ENCODE measurements around the gene GSN. TPM values are rescaled to one million over a fixed set of nuclear protein-coding genes. Genes with fewer than 3 reads are reported as not detected.
A peak's percentile ranks its signal among the peaks of the same experiment; 100 is the strongest.

GSN gene
- total and polyA plus RNA-seq, 2 of the 8 experiments (the other 6 are each of a cell fraction or from before 2014, with no cell fraction given) = 52.3 to 94.5 TPM

- H2BK12ac ChIP-seq (ENCODE audit: low read depth, low read length) = no peak overlapping the region; the same call in 1 of the 2 replicates
- H3K56ac ChIP-seq (replicated peaks; ENCODE audit: insufficient read length, low read depth, low read length) = no peak overlapping the region
- no peak overlapping the region for H2BK15ac ChIP-seq (ENCODE audit: low read length)
- H2AK5ac ChIP-seq (ENCODE audit: low read depth, low read length) = no peak overlapping the region
- H2BK20ac ChIP-seq (ENCODE audit: low read length) = no peak overlapping the region
- H3K4me1 ChIP-seq (replicated peaks in 1 of 4; ENCODE audit: control insufficient read depth in 3 of 4, insufficient read depth in 4 of 4, low read length in 3 of 4) = peaks cover 5 to 19% (median 12%) of the 10 kb centered on the region in 4 experiments
- no peak overlapping the region for H3K23ac ChIP-seq (ENCODE audit: insufficient read length)
- POLR2A ChIA-PET (ENCODE audit: partially characterized antibody) = interaction anchor here (0.7 to 1.3 kb wide), 3 partner anchors 12 to 72 kb away, joined by 3 to 7 read pairs (median 4); no protein-coding TSS in a partner anchor
- WGBS, 2 experiments (ENCODE audit: extremely low coverage in 1 of 2, insufficient coverage in 1 of 2, insufficient read length in 1 of 2, insufficient replicate concordance in 2 of 2, low coverage in 1 of 2, low lambda C conversion rate in 2 of 2, missing lambda C conversion rate in 1 of 2) = 23% methylated on average over 13 of the region's 13 CpGs; no CpG with 5 or more reads in 1 of the 2 experiments
- no peak overlapping the region for H3K14ac ChIP-seq (ENCODE audit: insufficient read length)
- H3K4me2 ChIP-seq (ENCODE audit: insufficient read depth in 1 of 2, low read depth in 2 of 2, low read length in 2 of 2) = peak overlapping the region; percentile 55 to 87
- H3K9me3 ChIP-seq (ENCODE audit: insufficient read depth in 2 of 2, low read depth in 1 of 2, low read length in 1 of 2) = no peaks in the 10 kb centered on the region
- H4K91ac ChIP-seq (replicated peaks; ENCODE audit: insufficient read length, low read length) = no peak overlapping the region
- peaks cover 7% of the 10 kb centered on the region in 2 experiments for H4K20me1 ChIP-seq (replicated peaks in 1 of 2; ENCODE audit: control insufficient read depth in 1 of 2, insufficient read depth in 2 of 2, low read length in 2 of 2)
- peaks cover 5 to 20% (median 14%) of the 10 kb centered on the region in 4 experiments for H3K27me3 ChIP-seq (replicated peaks in 1 of 4; ENCODE audit: control insufficient read depth in 3 of 4, extremely low read depth in 1 of 4, insufficient read depth in 3 of 4, low read length in 3 of 4)
- H4K8ac ChIP-seq (ENCODE audit: extremely low read depth, insufficient read depth, low read length) = peak overlapping the region; percentile 17; the same call in 1 of the 2 replicates
- no peak for FAIRE-seq
- H2AFZ ChIP-seq (ENCODE audit: low read length) = no peak overlapping the region
- H3K4ac ChIP-seq (replicated peaks; ENCODE audit: insufficient read length, low read depth, low read length) = no peak overlapping the region
- peaks cover 9% of the 10 kb centered on the region; the same call in 1 of the 2 replicates for H3K23me2 ChIP-seq (ENCODE audit: low read depth, low read length)
- no peaks in the 10 kb centered on the region for H3K79me1 ChIP-seq (ENCODE audit: low read depth, low read length)
- peak overlapping the region; percentile 19; the same call in 1 of the 2 replicates for H3K18ac ChIP-seq (ENCODE audit: extremely low read depth, low read length)
- DNase-seq (ENCODE audit: low read depth in 1 of 2, low spot score in 2 of 2) = peak in 1 of 2 experiments; percentile 62
- H4K5ac ChIP-seq (ENCODE audit: insufficient read length, low read depth, low read length) = no peak overlapping the region
- H3K27ac ChIP-seq (ENCODE audit: low read depth, low read length) = no peak overlapping the region
- H3K4me3 ChIP-seq (ENCODE audit: extremely low read depth in 1 of 4, insufficient read depth in 2 of 4, low read depth in 3 of 4, low read length in 4 of 4) = peak overlapping the region in 3 of 4 experiments; percentile 29 to 63 (median 36); a peak in 6 of 8 replicates
- no peaks in the 10 kb centered on the region; a peak in 2 of 8 replicates for H3K36me3 ChIP-seq (ENCODE audit: control insufficient read depth in 2 of 4, insufficient read depth in 4 of 4, low read length in 3 of 4)
- CTCF ChIA-PET (ENCODE audit: partially characterized antibody) = interaction anchor here (0.6 to 2.8 kb wide), 12 partner anchors 11 to 434 kb away, joined by 3 to 12 read pairs (median 4); partner anchors contain the start of gene GSN
- no peak overlapping the region for H2BK5ac ChIP-seq (ENCODE audit: low read depth, low read length)
- H3K79me2 ChIP-seq (ENCODE audit: control insufficient read depth in 1 of 2, insufficient read depth in 2 of 2, low read length in 2 of 2) = no peaks in the 10 kb centered on the region
- no peak overlapping the region for H2BK120ac ChIP-seq (replicated peaks; ENCODE audit: low read depth, low read length)
- H3K9ac ChIP-seq (replicated peaks in 1 of 4; ENCODE audit: extremely low read depth in 1 of 4, low read depth in 3 of 4, low read length in 3 of 4) = no peak overlapping the region; a peak in 1 of 7 replicates
- TF ChIP-seq ATF3 (IDR thresholded peaks at IDR 0.05; ENCODE audit: insufficient read depth, low read depth, low read length) = no peak
- no peak for TF ChIP-seq TAF1 (IDR thresholded peaks at IDR 0.05; ENCODE audit: low read depth, low read length)
- TF ChIP-seq BRCA1 (IDR thresholded peaks at IDR 0.05; ENCODE audit: low read depth, low read length) = no peak
- TF ChIP-seq CEBPB (IDR thresholded peaks at IDR 0.05; ENCODE audit: low read depth, low read length) = no peak
- TF ChIP-seq CTCF (IDR thresholded peaks at IDR 0.05; ENCODE audit: control extremely low read depth in 1 of 3, insufficient read depth in 1 of 3, low read depth in 1 of 3, low read length in 3 of 3) = no peak
- 0 out of 2 replicates have a peak, but pooled peaks have one; percentile 26 for TF ChIP-seq SP1 (IDR thresholded peaks at IDR 0.05; ENCODE audit: low read depth, low read length)
- peak; percentile 5 for TF ChIP-seq EZH2 (IDR thresholded peaks at IDR 0.05; ENCODE audit: low read depth, low read length, severe bottlenecking)
Observed at GRCh38 chr9:121298689-121299466, 30.9 kb downstream of the GSN start.

Measured in H1 (cell line).